ENCODE results near the gene TGFBR3. TPM values are rescaled to one million over a fixed set of nuclear protein-coding genes. Genes with fewer than 3 reads are reported as not detected.

Gene TGFBR3
- total and polyA plus RNA-seq, 2 of the 13 experiments (the other 11 are each of a cell fraction or from before 2014, with no cell fraction given) = 76.5 to 195 TPM

- in situ Hi-C loops (cut with HindIII; ENCODE audit: extremely low pct_ligation_motif_present, low pct_unique_long_range_greater_than_20kb) = no loop called here
- H4K20me1 ChIP-seq (ENCODE audit: insufficient read depth, low read length) = peaks cover 3% of the 10 kb centered on the region
- intact Hi-C loops (cut with micrococcal nuclease; ENCODE audit: unreplicated experiment) = no loop called here
- H3K79me2 ChIP-seq (ENCODE audit: insufficient read depth, low read length) = peaks cover 93% of the 10 kb centered on the region
- POLR2A ChIA-PET = interaction anchor here (0.9 to 1.9 kb wide), 2 partner anchors 19 to 21 kb away, joined by 3 to 7 read pairs; no protein-coding TSS in a partner anchor
- ATAC-seq = 0 out of 3 replicates have a peak, but pooled peaks have one; percentile 37
- no peaks in the 10 kb centered on the region for H3K9me3 ChIP-seq (ENCODE audit: low read length)
- 93% methylated on average over 8 of the region's 8 CpGs for WGBS (ENCODE audit: low lambda C conversion rate)
- H3K4me1 ChIP-seq (ENCODE audit: insufficient read depth, low read length) = peaks cover 56% of the 10 kb centered on the region
- H3K27ac ChIP-seq (ENCODE audit: extremely low read length, insufficient read depth, low read length) = no peak overlapping the region
- H3K27me3 ChIP-seq (ENCODE audit: control insufficient read depth in 1 of 2, insufficient read depth in 2 of 2, low read length in 2 of 2) = no peaks in the 10 kb centered on the region
- peak; percentile 65 for DNase-seq (ENCODE audit: low spot score)
- no TSS peak for BruUV-seq (replicated peaks)
- no peak overlapping the region for H3K9ac ChIP-seq (ENCODE audit: insufficient read depth, low read depth, low read length)
- peak; percentile 49 for FAIRE-seq
- peaks cover 1 to 25% of the 10 kb centered on the region in 2 experiments; a peak in 4 of 5 replicates for H3K36me3 ChIP-seq (replicated peaks in 1 of 2; ENCODE audit: control insufficient read depth in 1 of 2, insufficient read depth in 2 of 2, low read length in 2 of 2)
- no peak overlapping the region for H3K4me3 ChIP-seq (replicated peaks in 1 of 3; ENCODE audit: insufficient read depth in 1 of 3, low read depth in 2 of 3, low read length in 3 of 3)
- CTCF ChIA-PET (ENCODE audit: low intra/inter-chr PET ratio, low total read pairs) = no interaction called here
- H2AFZ ChIP-seq (ENCODE audit: low read length) = no peak overlapping the region
- no peak overlapping the region for H3K4me2 ChIP-seq (ENCODE audit: low read depth, low read length)
- no peak for TF ChIP-seq EZH2 (conservative IDR thresholded peaks at IDR 0.05; ENCODE audit: low read depth, low read length)
- TF ChIP-seq ZNF570 (CRISPR knock-in tag; IDR thresholded peaks at IDR 0.05; ENCODE audit: borderline replicate concordance) = no peak
- no peak for TF ChIP-seq IKZF5 (CRISPR knock-in tag; IDR thresholded peaks at IDR 0.05)
- no peak for TF ChIP-seq ZNF775 (CRISPR knock-in tag; IDR thresholded peaks at IDR 0.05; ENCODE audit: borderline replicate concordance)
- no peak for TF ChIP-seq ZNF512B (CRISPR knock-in tag; IDR thresholded peaks at IDR 0.05; ENCODE audit: borderline replicate concordance)
- TF ChIP-seq TEAD3 (CRISPR knock-in tag; optimal IDR thresholded peaks at IDR 0.05; ENCODE audit: borderline replicate concordance) = peak; percentile 41
- TF ChIP-seq BATF2 (CRISPR knock-in tag; IDR thresholded peaks at IDR 0.05) = no peak
- TF ChIP-seq BCL6 (CRISPR knock-in tag; IDR thresholded peaks at IDR 0.05) = 0 out of 2 replicates have a peak, but pooled peaks have one; percentile 7
- TF ChIP-seq PRDM10 (CRISPR knock-in tag; IDR thresholded peaks at IDR 0.05; ENCODE audit: low read depth) = peak; percentile 82
- no peak for TF ChIP-seq ZC3H13 (CRISPR knock-in tag; IDR thresholded peaks at IDR 0.05)
These were observed 78.9 kb downstream of the TGFBR3 start for GRCh38 chr1:91806769-91807700.
